ENCODE data around the gene OPRM1. TPM values are rescaled to one million over a fixed set of nuclear protein-coding genes. Genes with fewer than 3 reads are reported as not detected.

Gene OPRM1
- total and polyA plus RNA-seq, 9 donors, result not detected

GRCh38 chr6:154012852-154013251 is 26.2 kb upstream of the OPRM1 start:
- H3K9me3 ChIP-seq, result no peaks in the 10 kb centered on the region
- TF ChIP-seq POLR2A (IDR thresholded peaks at IDR 0.05), result no peak
- TF ChIP-seq, protein P1, sequence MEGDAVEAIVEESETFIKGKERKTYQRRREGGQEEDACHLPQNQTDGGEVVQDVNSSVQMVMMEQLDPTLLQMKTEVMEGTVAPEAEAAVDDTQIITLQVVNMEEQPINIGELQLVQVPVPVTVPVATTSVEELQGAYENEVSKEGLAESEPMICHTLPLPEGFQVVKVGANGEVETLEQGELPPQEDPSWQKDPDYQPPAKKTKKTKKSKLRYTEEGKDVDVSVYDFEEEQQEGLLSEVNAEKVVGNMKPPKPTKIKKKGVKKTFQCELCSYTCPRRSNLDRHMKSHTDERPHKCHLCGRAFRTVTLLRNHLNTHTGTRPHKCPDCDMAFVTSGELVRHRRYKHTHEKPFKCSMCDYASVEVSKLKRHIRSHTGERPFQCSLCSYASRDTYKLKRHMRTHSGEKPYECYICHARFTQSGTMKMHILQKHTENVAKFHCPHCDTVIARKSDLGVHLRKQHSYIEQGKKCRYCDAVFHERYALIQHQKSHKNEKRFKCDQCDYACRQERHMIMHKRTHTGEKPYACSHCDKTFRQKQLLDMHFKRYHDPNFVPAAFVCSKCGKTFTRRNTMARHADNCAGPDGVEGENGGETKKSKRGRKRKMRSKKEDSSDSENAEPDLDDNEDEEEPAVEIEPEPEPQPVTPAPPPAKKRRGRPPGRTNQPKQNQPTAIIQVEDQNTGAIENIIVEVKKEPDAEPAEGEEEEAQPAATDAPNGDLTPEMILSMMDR (IDR thresholded peaks at IDR 0.05), result no peak
- TF ChIP-seq EP300 (IDR thresholded peaks at IDR 0.05), result no peak
- intact Hi-C loops (cut with DNase I), result no loop called here
- H3K4me1 ChIP-seq (ENCODE audit: insufficient read depth), result no peaks in the 10 kb centered on the region
- H3K27ac ChIP-seq, result no peak overlapping the region
- no peak overlapping the region for H3K4me3 ChIP-seq
- DNase-seq, result no peak
- H3K27me3 ChIP-seq, result no peaks in the 10 kb centered on the region
- H3K36me3 ChIP-seq, result no peaks in the 10 kb centered on the region
- WGBS, 3 donors, result 60 to 77% (median 69%) methylated on average over 2 of the region's 2 CpGs

DNA sequence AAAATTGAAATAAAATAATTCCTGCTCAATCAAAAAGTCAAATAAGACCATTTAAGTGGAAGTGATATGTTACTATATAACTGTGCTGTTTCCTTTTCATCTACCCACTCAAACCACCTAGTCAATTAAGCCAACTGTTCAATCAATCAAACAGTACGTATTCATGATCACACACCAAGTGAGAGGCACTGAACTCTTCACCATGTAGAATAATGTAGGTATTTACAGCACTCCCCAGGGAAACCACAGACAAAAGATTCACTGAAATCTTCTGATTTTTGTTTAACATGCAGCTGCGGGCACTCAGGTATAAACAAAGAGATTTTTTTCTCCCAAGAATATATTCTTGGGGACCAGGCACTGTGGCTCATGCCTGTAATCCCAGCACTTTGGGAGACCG is 21.3 kb upstream of the OPRM1 start:
- no peak for DNase-seq
- Histone ChIP-seq H3K36me3 (no peaks in the 10 kb centered on the region), H3K27ac (no peak overlapping the region), H3K27me3 (no peaks in the 10 kb centered on the region), H3K9me3 (no peaks in the 10 kb centered on the region), H3K4me1 (ENCODE audit: insufficient read depth) (no peaks in the 10 kb centered on the region), H3K4me3 (no peak overlapping the region)
- intact Hi-C loops (cut with DNase I), result no loop called here
- TF ChIP-seq POLR2A (IDR thresholded peaks at IDR 0.05), result no peak
- TF ChIP-seq, protein P1 (IDR thresholded peaks at IDR 0.05), result no peak
- TF ChIP-seq EP300 (IDR thresholded peaks at IDR 0.05), result no peak
- WGBS, 3 donors, result 61 to 81% (median 66%) methylated on average over 3 of the region's 3 CpGs

DNA sequence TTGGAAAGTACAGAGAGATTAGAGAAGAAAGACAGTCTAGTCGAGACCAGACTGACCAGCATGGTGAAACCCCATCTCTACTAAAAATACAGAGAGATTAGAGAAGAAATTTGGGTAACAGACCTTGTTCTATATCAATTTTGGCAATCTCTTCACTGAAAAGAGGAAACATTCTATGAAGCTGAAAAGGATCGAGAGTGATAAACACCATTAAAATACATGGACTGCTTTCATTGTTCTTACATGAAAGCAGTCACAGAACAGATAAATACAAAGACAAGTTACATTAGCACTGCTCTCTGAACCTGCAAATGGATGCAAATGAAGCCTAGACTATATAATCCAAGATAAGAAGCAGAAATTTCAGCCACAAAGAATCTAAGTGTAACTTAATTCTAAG is 8.4 kb upstream of the OPRM1 start:
- 61 to 71% (median 66%) methylated on average over 2 of the region's 2 CpGs for whole genome bisulfite sequencing, 3 donors
- no peaks in the 10 kb centered on the region for H3K27me3 ChIP-seq

GRCh38 chr6:154041001-154041400 is 2.0 kb downstream of the OPRM1 start:
- Histone ChIP-seq H3K4me3 (no peak overlapping the region), H3K27ac (no peak overlapping the region), H3K27me3 (no peaks in the 10 kb centered on the region), H3K9me3 (no peaks in the 10 kb centered on the region), H3K4me1 (ENCODE audit: insufficient read depth) (no peaks in the 10 kb centered on the region), H3K36me3 (no peaks in the 10 kb centered on the region)
- WGBS, 3 donors, result 72 to 81% (median 80%) methylated on average over 2 of the region's 2 CpGs
- TF ChIP-seq EP300 (IDR thresholded peaks at IDR 0.05), result no peak
- TF ChIP-seq POLR2A (IDR thresholded peaks at IDR 0.05), result no peak
- TF ChIP-seq, protein P1 (IDR thresholded peaks at IDR 0.05), result no peak
- DNase-seq, result no peak
- intact Hi-C loops (cut with DNase I), result no loop called here

More for the DNA sequence above, 8.4 kb upstream of the OPRM1 start:
- H3K4me3 ChIP-seq, result no peak overlapping the region
- no peak for DNase-seq
- no peaks in the 10 kb centered on the region for H3K36me3 ChIP-seq
- no peaks in the 10 kb centered on the region for H3K4me1 ChIP-seq (ENCODE audit: insufficient read depth)
- H3K9me3 ChIP-seq, result no peaks in the 10 kb centered on the region
- TF ChIP-seq, protein P1 (IDR thresholded peaks at IDR 0.05), result no peak
- TF ChIP-seq POLR2A (IDR thresholded peaks at IDR 0.05) (no peak), EP300 (IDR thresholded peaks at IDR 0.05) (no peak)
- no peak overlapping the region for H3K27ac ChIP-seq
- intact Hi-C loops (cut with DNase I), result no loop called here

All from ovary (tissue), 9 donors.